HG02571 (cell line): ENCODE measurements around the gene KCNK1.

ENCODE experiments used
- ATAC-seq: cut with Tn5 transposase; IDR thresholded peaks from one replicate; pipeline ENCODE4 v1.9.1; 2021; ENCODE audit warnings: mild to moderate bottlenecking, moderate library complexity; ENCODE audit not compliant: unreplicated experiment

Gene KCNK1

DNA sequence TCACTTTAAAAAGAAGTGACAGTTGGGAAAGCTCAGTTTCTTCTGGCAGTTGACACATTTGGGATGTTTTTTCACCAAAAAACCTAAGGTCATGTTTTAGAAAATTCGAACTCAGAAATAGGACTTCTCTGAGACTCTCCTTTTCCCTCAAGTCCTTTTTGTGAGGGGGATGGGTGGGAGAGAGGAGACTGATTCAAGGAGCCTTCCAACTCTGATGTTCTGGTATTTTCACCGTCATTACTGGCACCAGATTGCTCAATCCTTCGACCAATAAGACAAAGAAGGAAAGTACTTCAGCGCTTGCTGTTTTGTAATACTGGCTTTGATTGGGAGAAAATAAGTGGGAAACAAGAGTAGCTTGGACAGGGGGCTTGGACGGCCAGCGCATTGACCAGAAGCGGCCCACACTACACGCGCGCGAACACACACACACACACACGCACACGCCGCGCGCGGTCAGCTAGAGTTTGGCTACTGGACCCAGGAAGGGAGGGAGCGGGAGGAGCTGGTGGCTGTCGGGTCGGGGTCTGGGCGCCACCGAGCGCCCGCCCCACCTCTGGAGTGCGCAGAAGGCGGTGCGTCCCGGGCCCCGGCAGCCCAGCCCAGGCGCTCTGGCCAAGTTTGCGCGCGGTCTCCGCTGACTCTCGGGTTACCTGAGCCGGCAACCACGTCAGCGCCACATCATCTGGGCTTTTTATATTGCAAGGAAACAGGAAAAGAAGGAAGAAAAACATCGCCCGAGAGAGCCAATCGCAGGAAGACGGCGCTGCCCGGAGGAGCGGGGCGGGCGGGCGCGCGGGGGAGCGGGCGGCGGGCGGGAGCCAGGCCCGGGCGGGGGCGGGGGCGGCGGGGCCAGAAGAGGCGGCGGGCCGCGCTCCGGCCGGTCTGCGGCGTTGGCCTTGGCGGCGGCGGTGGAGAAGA is at the start of gene KCNK1:
TSS of gene KCNK1 (plus strand) at position 855 of the 921 bp plus-strand sequence. CDS start at position 921, 66 bp downstream.
- no peak for ATAC-seq

DNA sequence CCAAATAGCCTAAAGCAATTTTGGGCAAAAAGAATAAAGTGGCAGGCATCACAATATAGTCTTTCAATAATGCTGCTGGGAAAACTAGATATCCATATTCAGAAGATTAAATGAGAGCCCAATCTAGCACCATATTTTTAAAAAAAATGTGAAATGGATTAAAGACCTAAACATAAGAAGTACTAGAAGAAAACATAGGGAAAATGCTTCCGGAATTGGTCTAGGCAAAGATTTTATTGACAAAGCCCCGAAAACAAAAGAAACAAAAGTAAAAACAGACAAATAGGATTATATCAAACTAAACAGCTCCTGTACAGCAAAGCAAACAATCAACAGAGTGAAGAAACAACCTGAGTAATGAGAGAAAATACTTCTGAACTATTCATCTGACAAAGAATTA is 48.6 kb upstream of the KCNK1 start:
- ATAC-seq, result no peak

DNA sequence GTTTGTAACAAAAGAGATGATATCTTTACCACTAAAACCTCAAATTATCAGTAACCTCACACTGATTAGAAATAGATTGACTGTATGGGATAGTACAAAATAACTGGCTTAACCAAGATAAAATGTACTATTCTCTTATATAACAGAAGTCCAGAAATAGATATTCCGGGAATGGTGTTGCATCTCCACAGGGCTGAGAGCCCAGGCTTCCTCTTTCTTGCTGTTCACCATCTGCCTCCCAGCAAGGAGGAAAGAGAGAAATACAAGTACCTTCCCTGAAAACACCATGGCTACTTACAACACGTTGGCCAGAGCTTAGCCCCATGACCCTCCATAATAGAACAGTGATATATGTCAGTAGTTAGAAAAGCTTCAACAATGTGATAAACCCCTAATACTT is 47.0 kb upstream of the KCNK1 start:
- ATAC-seq, result no peak

DNA sequence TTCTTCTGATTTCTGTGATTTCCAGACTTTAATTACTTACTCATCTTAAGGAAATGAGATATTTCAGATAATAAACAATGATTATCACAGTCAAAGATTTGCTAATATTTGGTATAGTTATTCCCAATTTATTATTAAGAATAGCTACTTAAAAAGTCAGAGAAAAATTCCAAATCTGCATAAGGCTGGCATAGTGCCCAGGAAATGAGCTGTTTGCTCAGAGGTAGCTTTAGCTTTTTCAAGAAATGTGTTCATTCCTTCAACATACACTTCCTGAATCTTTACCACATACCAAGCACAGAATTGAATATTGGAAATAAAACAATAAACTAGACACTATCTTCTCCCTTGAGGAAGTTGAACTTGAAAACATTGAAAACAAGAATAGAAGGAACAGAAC is 44.3 kb upstream of the KCNK1 start:
- ATAC-seq, result no peak

DNA sequence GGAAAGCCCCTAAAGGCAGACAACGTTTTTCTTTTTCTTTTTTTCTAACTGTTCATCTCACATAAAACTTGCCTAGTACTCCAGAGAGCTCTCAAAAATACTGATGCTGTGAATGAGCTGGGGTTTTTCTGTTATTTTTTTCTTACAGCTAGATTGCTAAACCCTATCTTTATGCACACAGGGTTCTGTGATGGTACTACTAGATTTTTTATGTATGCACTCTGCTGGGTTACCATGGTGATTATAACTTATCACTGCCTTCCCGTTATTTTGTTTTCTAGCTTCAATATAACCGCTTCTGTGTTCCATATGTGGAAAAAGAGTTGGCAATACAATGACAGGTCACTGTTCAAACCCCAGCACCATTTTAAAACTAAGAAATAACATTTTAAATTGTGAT is 43.7 kb upstream of the KCNK1 start:
- ATAC-seq, result no peak

DNA sequence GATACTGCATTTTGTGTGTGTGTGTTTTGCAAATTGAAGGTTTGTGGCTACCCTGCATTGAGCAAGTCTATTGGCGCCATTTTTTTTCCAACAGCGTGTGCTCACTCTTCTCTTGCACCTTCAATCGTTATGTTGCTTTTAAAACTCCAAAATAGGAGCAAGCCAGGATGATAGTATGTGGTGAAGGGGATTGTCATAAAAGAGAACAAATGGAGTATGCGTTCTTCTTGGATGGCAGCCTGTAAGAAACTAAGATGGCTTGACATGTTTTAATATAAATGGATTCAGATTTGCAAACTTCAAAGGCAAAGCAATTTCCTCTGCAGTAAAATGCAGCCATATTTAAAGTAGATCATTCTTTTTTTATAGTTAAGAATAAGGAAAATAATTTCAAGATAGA is 43.2 kb upstream of the KCNK1 start:
- no peak for ATAC-seq

DNA sequence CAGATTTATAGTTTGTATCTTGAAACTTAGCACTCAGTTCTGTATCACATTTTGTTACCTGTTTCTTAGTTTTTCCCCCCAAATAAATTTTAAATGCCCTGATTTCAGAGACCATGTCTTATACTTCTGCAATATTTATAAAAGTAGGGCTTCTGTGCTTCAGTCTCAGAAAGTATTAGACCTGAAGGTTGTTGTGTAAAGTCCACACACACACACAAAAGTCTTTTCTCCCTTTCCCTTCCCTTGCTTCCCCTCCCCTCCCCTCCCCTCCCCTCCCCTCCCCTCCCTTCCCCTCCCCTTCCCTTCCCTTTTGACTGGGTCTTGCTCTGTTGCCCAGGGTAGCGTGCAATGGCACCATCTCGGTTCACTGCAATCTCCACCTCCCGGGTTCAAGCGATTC is 41.0 kb upstream of the KCNK1 start:
- ATAC-seq, result no peak

DNA sequence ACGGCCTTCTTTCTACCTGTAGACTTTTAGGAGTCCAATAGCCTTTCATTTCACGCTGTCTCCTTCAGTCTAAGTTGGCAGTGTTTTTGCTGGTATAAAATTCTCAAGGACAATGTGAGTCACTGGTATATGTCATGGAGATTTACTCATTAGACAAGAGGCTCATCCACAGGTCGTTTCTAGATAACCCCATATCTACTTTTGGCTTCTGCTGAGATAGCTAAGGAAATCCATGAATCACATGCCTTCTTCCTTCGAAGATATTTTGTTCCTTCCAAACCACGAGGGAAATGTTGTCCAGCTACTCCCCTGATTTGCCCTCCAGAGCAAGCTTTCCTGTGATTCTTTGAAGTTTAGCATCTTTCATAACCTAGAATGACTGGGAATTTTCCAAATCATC is 38.5 kb upstream of the KCNK1 start:
- ATAC-seq, result no peak

DNA sequence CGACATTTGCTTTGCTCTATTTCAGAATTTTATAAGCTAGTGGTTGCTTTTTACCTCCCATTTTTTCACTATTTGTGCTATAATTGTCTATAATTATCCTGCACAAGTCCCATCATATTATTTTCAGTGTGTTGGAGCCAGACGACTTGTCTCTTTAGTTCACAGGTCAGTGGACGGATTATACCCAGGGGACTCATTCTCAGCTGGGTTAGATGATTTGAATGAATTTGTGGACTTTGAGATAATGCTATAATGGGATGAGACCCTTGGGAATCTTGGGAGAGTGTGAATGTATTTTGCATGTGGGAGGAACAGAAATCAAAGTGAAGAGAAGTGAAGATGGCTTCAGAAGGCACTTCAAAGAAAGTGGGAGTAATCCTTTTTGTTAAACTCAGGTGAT is 31.5 kb upstream of the KCNK1 start:
- ATAC-seq, result no peak

DNA sequence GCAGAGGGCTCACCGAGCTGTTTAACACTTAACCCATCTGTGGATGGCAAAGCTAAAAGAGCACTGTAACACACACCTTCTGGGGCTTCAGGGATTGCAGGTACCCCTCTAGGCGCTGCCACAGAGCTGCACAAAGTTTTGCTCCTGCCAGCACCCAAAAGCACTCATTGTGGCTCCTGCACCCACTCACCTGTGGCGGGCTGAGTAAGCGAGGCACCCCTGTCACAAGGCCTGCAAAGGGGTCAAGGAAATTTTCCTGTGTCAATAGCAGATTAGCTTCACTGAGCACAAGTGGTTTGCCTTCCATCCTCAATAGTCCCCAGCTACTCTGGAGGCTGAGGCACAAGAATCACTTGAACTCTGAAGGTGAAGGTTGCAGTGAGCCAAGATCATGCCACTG is 29.5 kb upstream of the KCNK1 start:
- no peak for ATAC-seq

DNA sequence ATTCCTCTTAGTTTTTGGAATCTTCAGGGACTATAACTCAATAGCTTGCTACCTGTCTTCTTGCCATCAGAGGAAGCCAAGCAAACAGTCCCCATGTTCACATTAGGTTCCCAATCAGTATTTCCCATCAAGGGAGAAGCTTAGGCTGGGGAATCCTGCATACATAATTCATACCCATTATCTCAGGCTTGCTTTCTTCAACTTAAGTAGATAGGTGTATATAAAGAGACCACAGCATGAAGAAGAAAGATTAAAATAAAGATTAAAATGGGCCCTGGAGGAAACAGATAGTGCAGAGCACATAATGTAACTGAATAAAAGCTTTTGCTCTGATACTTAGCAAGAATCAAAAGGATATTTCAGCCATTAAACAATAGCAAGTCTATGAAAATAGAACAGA is 29.0 kb upstream of the KCNK1 start:
- ATAC-seq, result no peak

DNA sequence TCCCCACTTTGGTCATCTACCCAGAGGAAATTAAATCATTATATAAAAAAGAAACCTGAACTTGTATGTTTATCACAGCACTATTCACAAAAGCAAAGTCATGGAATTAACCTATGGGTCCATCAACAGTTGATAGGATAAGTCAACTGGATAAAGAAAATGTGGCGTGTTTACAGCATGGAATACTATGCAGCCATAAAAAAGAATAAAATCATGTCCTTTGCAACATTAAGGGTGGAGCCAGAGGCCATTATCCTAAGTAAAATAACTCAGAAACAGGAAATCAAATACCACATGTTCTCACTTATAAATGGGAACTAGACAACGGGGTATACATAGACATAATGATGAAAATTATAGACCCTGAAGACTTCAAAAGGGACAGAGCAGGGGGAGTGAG is 27.6 kb upstream of the KCNK1 start:
- no peak for ATAC-seq

DNA sequence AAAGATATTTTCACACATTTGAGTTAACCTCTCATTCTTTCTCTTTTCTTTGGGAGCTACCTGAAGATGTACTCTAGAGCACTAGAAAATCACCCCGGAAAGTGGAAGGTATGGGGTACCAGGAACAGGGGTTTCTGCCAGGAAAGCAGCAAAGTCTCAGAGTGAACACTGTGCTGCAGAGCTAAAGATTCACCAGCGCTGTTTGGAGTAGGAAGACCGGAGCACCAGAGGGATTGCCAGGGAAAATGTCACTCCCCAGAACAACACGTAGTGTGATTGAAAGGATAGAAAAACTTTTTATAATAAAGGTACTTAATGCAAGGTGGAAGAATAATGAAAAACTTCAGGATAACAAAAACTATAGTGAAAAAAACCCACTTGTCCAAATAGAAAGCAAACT is 26.7 kb upstream of the KCNK1 start:
- no peak for ATAC-seq

DNA sequence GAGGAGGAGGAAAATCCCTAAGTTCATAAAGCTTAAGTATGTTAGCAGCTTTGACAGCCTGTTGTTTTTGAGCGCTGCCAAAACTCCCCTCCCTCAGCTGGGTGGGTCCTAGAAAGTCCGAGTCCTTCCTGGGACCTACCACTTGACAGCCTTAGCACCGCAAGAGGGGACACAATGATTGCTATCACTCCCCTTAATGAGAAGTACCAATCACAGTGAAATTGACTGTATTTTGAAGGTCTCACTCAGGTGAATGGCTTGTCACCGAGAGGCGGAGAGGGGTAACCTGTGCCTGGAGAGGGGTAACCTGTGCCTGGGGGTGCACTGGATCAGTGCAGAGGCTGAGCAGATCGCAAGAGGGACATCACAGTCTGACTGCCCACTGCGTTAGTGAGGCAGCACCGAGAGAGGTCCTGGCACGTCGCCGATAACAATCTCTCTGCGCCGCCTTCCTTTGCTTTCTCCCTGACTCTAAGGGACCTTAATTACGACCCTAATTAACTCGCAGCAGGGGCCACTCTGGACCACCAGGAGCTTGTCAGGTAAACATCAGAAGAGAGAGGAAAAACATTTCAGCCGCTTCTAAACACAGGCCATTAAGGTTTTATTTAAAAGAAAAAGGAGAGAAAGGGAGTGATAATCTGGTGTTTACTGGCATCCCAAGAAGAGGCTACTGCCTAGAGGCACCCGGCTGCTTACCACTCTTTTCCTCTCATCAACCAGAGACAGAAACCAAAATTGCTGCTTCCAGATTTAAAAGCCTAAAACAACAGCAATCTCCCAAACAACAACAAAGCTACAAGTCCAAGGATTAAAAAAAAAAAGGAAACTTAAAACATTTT is 25.7 kb upstream of the KCNK1 start:
- no peak for ATAC-seq

DNA sequence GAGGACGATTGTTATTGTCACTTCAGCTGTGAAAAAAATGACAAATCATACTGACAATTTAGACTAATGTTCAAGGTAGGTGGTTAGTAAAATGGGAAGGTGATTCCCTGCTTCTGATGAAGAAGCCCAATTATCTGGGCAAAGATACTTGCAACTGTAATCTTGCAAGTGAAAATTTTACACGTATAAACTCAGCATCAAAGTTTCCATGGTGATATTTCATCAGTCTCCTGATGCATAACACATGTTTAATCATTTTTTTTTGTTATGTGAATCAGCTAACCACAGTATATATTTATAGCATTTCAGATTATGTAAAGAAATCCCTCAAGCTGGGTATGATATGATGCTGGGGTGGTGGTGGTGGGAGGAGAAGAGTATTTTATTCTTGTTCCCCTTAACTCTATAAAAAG is 16.4 kb upstream of the KCNK1 start:
- ATAC-seq, result no peak

DNA sequence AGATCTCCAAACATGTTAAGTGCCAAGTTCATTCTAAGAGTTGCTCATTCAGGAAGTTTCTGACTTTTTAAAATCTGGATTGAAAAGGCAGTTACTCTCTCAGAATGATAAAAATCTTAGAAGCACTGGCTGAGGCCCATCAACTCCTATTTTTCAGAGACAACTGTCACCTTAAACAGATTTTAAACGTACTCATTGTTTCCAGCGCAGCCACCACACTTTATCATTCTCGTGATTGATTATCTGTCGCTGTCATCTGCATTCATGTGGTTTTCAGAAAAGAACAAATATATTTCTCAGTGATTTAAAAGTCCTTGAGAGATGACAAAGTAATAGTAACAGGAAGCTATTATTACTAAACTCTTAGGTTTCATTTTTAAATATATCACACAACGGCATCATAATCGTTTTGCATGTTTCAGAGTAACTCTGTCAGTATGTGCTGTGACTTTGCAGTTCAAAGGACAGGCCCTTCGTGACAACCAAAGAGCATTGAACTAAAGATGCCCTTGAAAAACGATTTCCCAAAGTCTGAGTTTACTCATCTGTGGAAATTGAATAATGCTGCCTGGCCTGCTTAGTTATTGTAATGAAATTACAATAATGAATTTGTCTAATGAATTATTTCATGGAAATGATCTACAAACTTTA is 14.9 kb upstream of the KCNK1 start:
- peak; percentile 91 for ATAC-seq

DNA sequence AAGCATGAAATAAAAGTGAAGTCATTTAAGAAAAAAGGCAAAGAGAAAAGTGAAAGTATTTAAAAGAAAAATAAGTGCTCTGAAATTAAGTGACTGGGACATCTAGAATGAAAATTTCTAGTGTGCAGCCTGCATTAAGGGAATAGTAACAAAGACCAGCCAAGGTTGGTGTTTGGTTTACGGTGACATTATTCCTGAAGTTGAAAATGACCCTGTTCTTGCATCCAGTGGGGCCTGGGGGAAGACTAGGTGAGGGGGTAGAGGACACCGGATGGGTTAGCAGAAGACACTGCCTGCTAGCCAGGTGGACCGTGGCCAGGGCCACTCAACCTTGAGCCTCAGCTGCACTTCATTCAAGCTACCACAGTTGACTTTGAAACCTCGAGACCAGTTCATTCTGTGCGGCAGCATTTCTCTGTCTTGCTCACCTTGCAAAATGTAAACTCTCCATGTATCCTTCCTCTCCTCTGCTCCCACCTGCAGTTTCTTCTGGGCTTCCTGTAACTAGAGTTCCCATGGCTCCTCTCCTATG is 14.3 kb upstream of the KCNK1 start:
- ATAC-seq, result peak; percentile 46

DNA sequence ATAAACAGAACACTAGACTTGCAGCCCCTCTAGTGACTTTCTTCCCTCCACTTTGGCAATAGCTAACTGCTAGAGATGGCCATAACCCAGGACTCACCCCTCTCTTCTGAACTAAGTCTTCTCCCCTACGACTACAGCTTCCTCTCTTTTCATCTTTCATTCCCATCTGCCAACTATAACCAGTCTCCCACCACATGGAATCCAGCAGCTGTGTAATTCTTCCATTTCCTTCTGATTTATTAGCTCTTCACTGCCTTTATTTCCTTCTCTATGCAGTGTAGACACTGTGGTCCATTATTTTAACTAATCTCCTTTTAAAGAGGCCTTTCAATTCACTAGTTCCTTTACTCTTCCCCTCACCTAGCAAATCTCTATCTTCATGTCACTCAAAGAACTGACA is 13.4 kb upstream of the KCNK1 start:
- ATAC-seq, result no peak

DNA sequence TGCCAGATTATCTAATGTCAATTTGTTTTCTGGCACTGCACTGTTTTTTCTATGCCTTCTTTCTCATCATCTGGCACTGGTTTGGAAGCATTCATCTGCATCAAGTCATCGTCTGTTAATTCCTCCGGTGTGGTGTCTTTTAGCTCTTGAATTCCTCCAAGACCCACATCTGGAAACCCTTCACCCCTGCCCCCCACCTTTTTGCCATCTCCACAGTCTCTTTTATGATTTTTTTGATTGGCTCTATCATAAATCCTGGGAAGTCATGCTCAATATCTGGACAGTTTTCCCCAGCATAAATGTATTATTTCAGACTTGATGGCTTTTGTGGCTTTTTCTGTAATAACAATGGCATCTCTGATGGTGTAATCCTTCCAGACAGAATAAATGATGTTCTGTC is 10.4 kb upstream of the KCNK1 start:
- no peak for ATAC-seq

DNA sequence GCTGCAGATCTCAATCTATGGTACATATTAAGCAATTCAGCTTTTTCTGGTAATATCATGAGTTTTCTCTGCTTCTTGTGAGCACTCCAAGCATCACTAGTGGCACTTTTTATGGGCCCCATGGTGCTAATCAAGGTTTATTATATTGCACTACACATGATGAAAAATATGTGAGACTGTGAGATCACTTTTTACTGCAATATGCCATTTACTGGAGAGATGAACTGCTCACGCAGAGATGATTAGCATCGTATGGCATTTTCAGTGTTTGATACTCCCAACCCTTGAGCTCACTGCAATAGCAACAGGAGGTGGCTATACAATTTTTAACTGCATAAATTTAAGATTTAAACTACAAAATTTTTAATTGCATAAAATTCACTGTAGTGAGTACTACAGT is 8.7 kb upstream of the KCNK1 start:
- ATAC-seq, result no peak

DNA sequence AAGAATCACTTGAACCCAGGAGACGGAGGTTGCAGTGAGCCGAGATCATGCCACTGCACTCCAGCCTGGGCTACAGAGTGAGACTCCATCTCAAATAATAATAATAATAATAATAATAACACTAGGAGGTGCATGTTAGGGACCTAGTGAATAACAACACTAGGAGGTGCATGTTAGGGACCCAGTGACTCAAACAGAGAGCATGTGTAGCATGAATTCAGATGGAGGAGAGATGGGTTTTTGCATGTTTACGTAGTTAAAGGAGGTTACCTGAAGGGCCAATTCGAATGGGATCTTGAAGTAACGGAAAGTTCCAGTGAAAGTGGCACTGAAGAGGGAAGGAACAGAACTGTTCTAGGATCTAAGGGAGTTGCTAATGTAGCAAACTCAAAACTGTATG is 7.1 kb upstream of the KCNK1 start:
- ATAC-seq, result peak; percentile 31
